ENCODE results near the gene CIDEC. TPM values are rescaled to one million over a fixed set of nuclear protein-coding genes. Genes with fewer than 3 reads are reported as not detected.

The CIDEC gene, protein sequence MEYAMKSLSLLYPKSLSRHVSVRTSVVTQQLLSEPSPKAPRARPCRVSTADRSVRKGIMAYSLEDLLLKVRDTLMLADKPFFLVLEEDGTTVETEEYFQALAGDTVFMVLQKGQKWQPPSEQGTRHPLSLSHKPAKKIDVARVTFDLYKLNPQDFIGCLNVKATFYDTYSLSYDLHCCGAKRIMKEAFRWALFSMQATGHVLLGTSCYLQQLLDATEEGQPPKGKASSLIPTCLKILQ
- 0.13 TPM in 1 of 2 replicates, not detected in the other for total RNA-seq

DNA sequence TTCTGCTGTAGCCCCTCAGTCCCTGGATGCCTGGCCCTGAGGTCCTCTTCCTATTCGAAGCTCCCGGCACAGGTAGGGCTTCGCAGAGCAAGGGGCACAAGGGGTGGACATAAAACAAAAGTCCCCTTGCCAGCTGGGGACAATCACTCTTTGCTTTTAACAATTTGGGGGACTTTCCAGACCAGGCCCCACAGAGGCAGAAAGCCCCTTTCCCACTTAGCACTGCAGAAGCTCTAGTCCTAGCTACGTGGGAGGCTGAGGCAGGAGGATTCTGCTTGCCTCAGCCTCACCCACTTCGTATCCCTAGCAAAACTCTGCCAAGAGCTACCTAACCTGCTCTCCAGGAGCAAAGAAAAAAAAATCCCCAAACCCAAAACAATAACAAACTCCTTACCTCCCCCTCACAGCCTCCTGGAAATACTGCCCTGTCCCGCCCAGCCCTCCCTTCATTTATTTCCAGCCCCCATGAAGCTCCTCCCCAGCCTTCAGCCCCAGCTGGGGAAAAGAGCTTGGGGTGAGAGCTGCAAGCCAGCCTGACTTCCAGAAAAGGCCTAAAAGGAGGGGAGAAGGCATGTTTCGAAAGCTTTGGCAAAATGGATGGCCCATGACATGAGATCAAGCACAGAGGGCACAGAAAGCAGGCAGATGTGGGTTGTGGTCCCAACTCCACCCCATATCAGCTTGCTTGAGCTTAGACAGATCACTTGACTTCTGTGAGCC is at the start of gene CIDEC:
Gene CIDEC, minus strand, starts transcription at position 424 of the 720 bp plus-strand sequence. CDS start 1,767 bp downstream, outside the sequence.

DNA sequence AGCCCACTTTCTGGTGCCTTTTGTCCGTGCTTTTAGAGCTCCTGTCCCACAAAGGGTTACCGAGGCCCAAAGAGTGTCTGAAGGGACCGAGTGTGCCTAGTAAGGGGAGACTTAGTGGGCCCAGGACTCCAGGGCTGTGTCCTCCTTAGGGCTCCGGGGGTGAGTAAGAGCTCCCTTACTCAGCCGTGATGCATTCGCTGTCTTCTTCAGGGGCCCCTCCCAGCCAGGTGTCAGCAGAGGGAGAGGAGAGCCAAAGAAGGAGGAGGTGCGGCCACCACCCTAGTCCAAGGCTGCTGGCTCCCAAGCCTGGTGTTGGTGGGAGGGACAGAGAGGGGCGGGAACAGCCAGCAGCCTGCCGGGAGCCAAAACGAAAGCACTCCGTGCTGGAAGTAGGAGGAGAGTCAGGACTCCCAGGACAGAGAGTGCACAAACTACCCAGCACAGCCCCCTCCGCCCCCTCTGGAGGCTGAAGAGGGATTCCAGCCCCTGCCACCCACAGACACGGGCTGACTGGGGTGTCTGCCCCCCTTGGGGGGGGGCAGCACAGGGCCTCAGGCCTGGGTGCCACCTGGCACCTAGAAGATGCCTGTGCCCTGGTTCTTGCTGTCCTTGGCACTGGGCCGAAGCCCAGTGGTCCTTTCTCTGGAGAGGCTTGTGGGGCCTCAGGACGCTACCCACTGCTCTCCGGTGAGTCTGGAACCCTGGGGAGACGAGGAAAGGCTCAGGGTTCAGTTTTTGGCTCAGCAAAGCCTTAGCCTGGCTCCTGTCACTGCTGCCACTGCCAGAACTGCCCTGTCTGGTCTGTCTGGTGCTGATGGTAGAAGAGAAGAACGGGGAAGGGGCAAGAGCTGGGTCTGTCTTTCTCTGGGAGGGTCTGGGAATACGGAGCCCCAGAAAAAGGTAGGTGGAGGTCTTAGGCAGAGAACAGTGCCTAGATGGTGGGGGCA is 37.0 kb upstream of the CIDEC start, which contains the start of gene IL17RC:
Gene IL17RC, plus strand, starts transcription at position 365 of the 947 bp plus-strand sequence. Its CDS starts 218 bp downstream, at position 583.

DNA sequence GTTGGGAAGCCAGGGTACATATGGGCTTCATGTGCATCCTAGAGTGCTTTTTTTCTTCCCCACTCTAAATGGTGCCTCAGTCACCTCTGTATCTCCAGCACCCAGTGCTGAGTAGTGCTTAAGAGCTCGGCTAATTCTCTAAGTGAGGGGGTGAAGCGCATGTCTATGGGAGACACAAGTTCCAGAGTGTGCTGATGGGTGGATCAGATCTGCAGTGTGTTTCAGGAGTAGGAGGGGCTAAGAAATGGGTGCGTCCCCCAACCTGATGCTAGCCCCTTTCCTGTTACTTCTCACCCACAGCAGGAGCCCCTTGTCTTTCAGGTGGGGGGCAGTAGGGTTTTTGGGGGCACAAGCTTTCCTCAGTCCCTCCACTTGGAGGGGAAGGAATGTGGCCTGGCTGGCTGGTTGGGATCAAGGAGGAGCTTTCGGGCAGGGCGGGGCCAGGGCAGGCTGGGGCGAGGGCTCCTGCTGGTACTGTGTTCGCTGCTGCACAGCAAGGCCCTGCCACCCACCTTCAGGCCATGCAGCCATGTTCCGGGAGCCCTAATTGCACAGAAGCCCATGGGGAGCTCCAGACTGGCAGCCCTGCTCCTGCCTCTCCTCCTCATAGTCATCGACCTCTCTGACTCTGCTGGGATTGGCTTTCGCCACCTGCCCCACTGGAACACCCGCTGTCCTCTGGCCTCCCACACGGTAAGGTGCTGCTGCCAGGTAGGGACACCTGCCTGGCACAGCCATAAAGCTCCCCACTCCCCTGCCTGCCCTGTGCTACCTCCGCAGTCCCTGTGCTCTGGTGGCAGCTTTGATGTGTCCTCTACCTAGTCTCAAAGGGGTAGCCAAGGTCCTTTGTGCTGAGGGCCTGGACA is 22.6 kb upstream of the CIDEC start, which contains the start of gene IL17RE:
Gene IL17RE, plus strand, starts transcription at position 477 of the 866 bp plus-strand sequence. Its CDS starts 85 bp downstream, at position 562.

DNA sequence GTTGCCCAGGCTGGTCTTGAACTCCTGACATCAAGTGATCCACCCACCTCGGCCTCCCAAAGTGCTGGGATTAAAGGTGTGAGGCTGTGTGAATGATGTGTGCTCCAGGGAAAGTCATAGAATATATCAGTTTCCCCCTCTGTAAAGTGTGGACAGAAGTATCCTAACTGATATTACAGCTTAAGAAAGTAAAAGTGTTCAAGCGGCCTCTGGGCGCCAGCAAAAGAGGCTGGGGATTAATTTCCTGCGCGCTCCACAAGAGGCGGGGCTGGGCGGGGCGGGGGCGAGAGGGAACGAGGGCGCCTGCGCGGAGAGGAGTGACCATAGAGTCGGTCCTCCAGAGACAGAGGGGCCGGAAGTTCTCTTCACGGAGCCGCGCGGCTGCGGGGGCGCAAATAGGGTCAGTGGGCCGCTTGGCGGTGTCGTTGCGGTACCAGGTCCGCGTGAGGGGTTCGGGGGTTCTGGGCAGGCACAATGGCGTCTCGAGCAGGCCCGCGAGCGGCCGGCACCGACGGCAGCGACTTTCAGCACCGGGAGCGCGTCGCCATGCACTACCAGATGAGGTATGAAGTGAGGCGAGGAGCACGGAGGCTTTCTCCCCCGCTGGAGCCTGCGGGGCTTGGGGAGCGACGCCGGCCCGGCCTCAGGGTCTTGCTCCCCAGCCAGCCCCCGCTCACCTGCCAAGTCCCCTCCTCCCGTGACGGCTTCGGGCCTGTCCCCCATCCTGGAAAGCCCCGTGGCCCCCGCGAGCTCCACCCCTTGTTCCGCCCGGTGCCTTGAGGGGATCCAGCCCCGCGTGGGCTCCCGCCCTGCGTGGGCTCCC is 10.4 kb upstream of the CIDEC start, which contains the start of gene JAGN1:
Gene JAGN1, plus strand, starts transcription at position 362 of the 823 bp plus-strand sequence. Its CDS starts 113 bp downstream, at position 475.

DNA sequence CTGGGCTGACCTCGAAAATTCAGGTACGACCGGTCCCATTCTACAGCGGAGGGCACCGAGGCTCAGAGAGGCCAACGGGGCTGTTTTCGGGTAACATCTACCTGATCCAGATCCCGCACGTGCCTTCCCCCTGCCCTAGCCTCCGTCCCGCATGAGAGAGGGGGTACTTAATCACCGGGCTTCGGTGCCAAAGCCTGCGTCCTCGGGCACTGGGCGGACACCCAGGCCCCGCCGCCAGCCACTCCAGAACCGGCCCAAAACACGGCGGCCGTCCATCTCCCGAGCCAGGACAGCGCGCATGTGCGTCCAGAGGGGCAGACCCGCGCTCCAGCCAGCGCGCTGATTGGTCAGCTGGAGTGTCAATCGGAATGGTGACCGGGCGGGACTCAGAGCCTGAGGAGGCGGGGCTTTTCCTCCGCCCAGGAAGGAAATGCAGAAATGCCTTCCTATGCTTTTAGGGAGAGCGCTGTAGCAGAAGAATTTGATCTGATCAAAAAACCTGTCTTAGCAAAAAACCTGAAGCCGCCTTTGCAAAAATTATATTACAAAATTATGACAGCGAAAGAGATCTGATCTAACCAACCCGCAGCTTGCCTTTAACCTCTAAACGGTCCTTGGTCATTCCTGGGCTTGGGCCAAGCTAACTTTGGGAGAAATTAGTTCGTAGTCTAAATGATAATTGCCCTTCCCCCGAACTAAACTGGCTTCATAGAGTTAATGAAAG is 36.2 kb downstream of the CIDEC start, which contains the start of gene RPUSD3:
Gene RPUSD3, minus strand, starts transcription at position 294 of the 724 bp plus-strand sequence. Its CDS starts 18 bp downstream, at position 276.

Other genes starting within 250 kb of the CIDEC start
- 25.9 and 41.2 TPM in 2 replicates for gene MTMR14, start 230.7 kb downstream of the CIDEC start, total RNA-seq
- not detected in 2 replicates for gene CPNE9, start 176.4 kb downstream of the CIDEC start, total RNA-seq
- 15.0 and 16.1 TPM in 2 replicates for gene BRPF1, start 148.5 kb downstream of the CIDEC start, total RNA-seq
- gene OGG1, start 130.3 kb downstream of the CIDEC start, total RNA-seq = 26.5 and 28.7 TPM in 2 replicates
- 24.8 and 27.4 TPM in 2 replicates for gene CAMK1, start 110.3 kb downstream of the CIDEC start, total RNA-seq
- 75.3 and 108 TPM in 2 replicates for gene TADA3, start 87.8 kb downstream of the CIDEC start, total RNA-seq
- gene ARPC4, start 87.2 kb downstream of the CIDEC start, total RNA-seq = 175 and 268 TPM in 2 replicates
- gene TTLL3, start 70.0 kb downstream of the CIDEC start, total RNA-seq = 3.7 and 27.9 TPM in 2 replicates
- gene RPUSD3, start 36.2 kb downstream of the CIDEC start, total RNA-seq = 49.3 and 59.6 TPM in 2 replicates
- 32.4 and 33.8 TPM in 2 replicates for gene JAGN1, start 10.4 kb upstream of the CIDEC start, total RNA-seq
- gene IL17RE, start 22.6 kb upstream of the CIDEC start, total RNA-seq = 1.1 and 4.6 TPM in 2 replicates
- gene IL17RC, start 36.8 kb upstream of the CIDEC start, total RNA-seq = 34.7 and 59.3 TPM in 2 replicates
- gene CRELD1, start 53.6 kb upstream of the CIDEC start, total RNA-seq = 21.0 and 37.3 TPM in 2 replicates
- 0.98 and 6.0 TPM in 2 replicates for gene PRRT3, start 72.2 kb upstream of the CIDEC start, total RNA-seq
- gene EMC3, start 106.6 kb upstream of the CIDEC start, total RNA-seq = 24.0 and 28.5 TPM in 2 replicates
- gene FANCD2, start 146.2 kb upstream of the CIDEC start, total RNA-seq = 8.9 and 33.1 TPM in 2 replicates
- gene FANCD2OS, start 228.0 kb upstream of the CIDEC start, total RNA-seq = not detected in 2 replicates
- gene BRK1, start 235.4 kb upstream of the CIDEC start, total RNA-seq = 113 and 149 TPM in 2 replicates